ENCODE measurements around the gene CYP27C1.

DNA sequence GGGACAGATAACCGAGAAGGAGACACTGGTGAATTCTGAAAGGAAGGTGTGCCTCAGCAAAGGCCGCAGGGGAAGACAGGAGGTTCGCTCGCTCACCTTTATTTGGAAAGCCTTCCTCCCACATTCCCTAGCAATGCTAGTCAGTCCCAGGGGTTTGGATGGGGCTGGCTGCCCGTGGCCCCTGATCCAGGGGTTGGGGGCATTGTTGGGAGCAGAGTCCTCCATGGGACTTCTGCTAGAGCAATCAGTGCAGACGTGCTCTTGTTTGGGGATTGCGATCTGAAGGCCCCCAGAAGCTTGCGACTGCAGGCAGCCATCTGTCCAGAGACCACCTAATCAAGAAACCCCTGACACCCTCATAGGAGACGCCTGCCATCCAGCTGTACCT is 6.0 kb upstream of the CYP27C1 start:
- TF ChIP-seq, protein P1, sequence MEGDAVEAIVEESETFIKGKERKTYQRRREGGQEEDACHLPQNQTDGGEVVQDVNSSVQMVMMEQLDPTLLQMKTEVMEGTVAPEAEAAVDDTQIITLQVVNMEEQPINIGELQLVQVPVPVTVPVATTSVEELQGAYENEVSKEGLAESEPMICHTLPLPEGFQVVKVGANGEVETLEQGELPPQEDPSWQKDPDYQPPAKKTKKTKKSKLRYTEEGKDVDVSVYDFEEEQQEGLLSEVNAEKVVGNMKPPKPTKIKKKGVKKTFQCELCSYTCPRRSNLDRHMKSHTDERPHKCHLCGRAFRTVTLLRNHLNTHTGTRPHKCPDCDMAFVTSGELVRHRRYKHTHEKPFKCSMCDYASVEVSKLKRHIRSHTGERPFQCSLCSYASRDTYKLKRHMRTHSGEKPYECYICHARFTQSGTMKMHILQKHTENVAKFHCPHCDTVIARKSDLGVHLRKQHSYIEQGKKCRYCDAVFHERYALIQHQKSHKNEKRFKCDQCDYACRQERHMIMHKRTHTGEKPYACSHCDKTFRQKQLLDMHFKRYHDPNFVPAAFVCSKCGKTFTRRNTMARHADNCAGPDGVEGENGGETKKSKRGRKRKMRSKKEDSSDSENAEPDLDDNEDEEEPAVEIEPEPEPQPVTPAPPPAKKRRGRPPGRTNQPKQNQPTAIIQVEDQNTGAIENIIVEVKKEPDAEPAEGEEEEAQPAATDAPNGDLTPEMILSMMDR (IDR thresholded peaks at IDR 0.05): no peak
- TF ChIP-seq POLR2A (IDR thresholded peaks at IDR 0.05) (no peak), POLR2AphosphoS5 (IDR thresholded peaks at IDR 0.05) (no peak), EP300 (IDR thresholded peaks at IDR 0.05) (no peak)
